H9 (cell line): ENCODE data around the gene RND1. TPM values are rescaled to one million over a fixed set of nuclear protein-coding genes. Genes with fewer than 3 reads are reported as not detected.

Source experiments
- DNase-seq: peaks from one replicate; pipeline ENCODE4 v3.0.0-alpha.2; 2017
- H2AFZ ChIP-seq: one replicate; pipeline ENCODE4 v1.6.1; 2013; ENCODE audit warnings: mild to moderate bottlenecking, low read length, control low read depth, moderate library complexity
- H2AK5ac ChIP-seq: 2 replicates; pipeline ENCODE4 v1.6.1; 2013; ENCODE audit warnings: low read length, control low read depth, mixed read lengths; ENCODE audit not compliant: insufficient read length
- H2BK120ac ChIP-seq: one replicate; pipeline ENCODE4 v1.6.1; 2013; ENCODE audit warnings: low read depth, mild to moderate bottlenecking, low read length, control low read depth, inconsistent platforms; ENCODE audit not compliant: poor library complexity, severe bottlenecking
- H2BK12ac ChIP-seq: 2 replicates; pipeline ENCODE4 v1.6.1; 2013; ENCODE audit warnings: low read length, control low read depth, mixed read lengths, low read depth; ENCODE audit not compliant: insufficient read length
- H2BK15ac ChIP-seq: 2 replicates; pipeline ENCODE4 v1.6.1; 2013; ENCODE audit warnings: low read depth, low read length, control low read depth
- H2BK20ac ChIP-seq: one replicate; pipeline ENCODE4 v1.6.1; 2013; ENCODE audit warnings: low read depth, mild to moderate bottlenecking, low read length, control low read depth, inconsistent platforms; ENCODE audit not compliant: poor library complexity, severe bottlenecking
- H2BK5ac ChIP-seq: 2 replicates; pipeline ENCODE4 v1.6.1; 2013; ENCODE audit warnings: low read length, control low read depth, mixed read lengths; ENCODE audit not compliant: insufficient read length
- H3K14ac ChIP-seq: 2 replicates; pipeline ENCODE4 v1.6.1; 2013; ENCODE audit warnings: low read length, control low read depth; ENCODE audit not compliant: insufficient read depth
- H3K18ac ChIP-seq: 2 replicates; pipeline ENCODE4 v1.6.1; 2013; ENCODE audit warnings: low read depth, mild to moderate bottlenecking, mixed read lengths, low read length, control low read depth; ENCODE audit not compliant: insufficient read length
- H3K23ac ChIP-seq: 2 replicates; pipeline ENCODE4 v1.6.1; 2013; ENCODE audit warnings: low read length, control low read depth, mixed read lengths, low read depth; ENCODE audit not compliant: insufficient read length
- H3K23me2 ChIP-seq: 2 replicates; pipeline ENCODE4 v1.6.1; 2013; ENCODE audit warnings: low read depth, mild to moderate bottlenecking, mixed read lengths, low read length, control low read depth; ENCODE audit not compliant: insufficient read length, poor library complexity, severe bottlenecking
- H3K27ac ChIP-seq: 2 replicates; pipeline ENCODE4 v1.5.1; 2013; ENCODE audit warnings: low read length, control low read depth, mixed read lengths, low read depth; ENCODE audit not compliant: insufficient read length
- H3K27me3 ChIP-seq: 2 replicates; pipeline ENCODE4 v1.6.1; 2013; ENCODE audit warnings: low read length, control low read depth, inconsistent platforms; ENCODE audit not compliant: insufficient read depth
- H3K4ac ChIP-seq: 2 replicates; pipeline ENCODE4 v1.6.1; 2013; ENCODE audit warnings: low read depth, mild to moderate bottlenecking, control low read depth, inconsistent platforms, low read length, moderate library complexity
- H3K4me1 ChIP-seq: 2 replicates; pipeline ENCODE4 v1.6.1; 2013; ENCODE audit warnings: low read length, control low read depth, inconsistent platforms; ENCODE audit not compliant: insufficient read depth
- H3K4me2 ChIP-seq: 2 replicates; pipeline ENCODE4 v1.6.1; 2013; ENCODE audit warnings: low read length, control low read depth, mixed read lengths; ENCODE audit not compliant: insufficient read length, insufficient read depth
- H3K56ac ChIP-seq: 2 replicates; pipeline ENCODE4 v1.6.1; 2013; ENCODE audit warnings: low read depth, mild to moderate bottlenecking, mixed read lengths, low read length, control low read depth; ENCODE audit not compliant: insufficient read length
- H3K79me1 ChIP-seq: 2 replicates; pipeline ENCODE4 v1.6.1; 2013; ENCODE audit warnings: low read depth, mild to moderate bottlenecking, moderate library complexity, low read length, control low read depth, inconsistent platforms; ENCODE audit not compliant: insufficient read depth, poor library complexity, severe bottlenecking
- H3K79me2 ChIP-seq: 2 replicates; pipeline ENCODE4 v1.6.1; 2013; ENCODE audit warnings: low read length, control low read depth, inconsistent platforms; ENCODE audit not compliant: insufficient read depth
- H3K9ac ChIP-seq: 2 replicates; pipeline ENCODE4 v1.6.1; 2013; ENCODE audit warnings: low read length, control low read depth, mixed read lengths; ENCODE audit not compliant: insufficient read length; ENCODE audit errors: extremely low read depth
- H3K9me3 ChIP-seq: one replicate; pipeline ENCODE4 v1.6.1; 2013; ENCODE audit warnings: low read depth, low read length, inconsistent platforms; ENCODE audit not compliant: control insufficient read depth
- H3T11ph ChIP-seq: one replicate; pipeline ENCODE4 v1.6.1; 2013; ENCODE audit warnings: mild to moderate bottlenecking, low read length, control low read depth, inconsistent platforms
- H4K20me1 ChIP-seq: one replicate; pipeline ENCODE4 v1.6.1; 2013; ENCODE audit not compliant: control insufficient read depth, insufficient read length, insufficient read depth
- H4K5ac ChIP-seq: 2 replicates; pipeline ENCODE4 v1.6.1; 2013; ENCODE audit warnings: low read depth, mild to moderate bottlenecking, mixed read lengths, low read length, control low read depth; ENCODE audit not compliant: insufficient read length
- H4K8ac ChIP-seq: replicated peaks from 2 replicates; pipeline ENCODE4 v1.6.1; 2013; ENCODE audit warnings: low read length, control low read depth, mixed read lengths, low read depth; ENCODE audit not compliant: insufficient read length
- H4K91ac ChIP-seq: 2 replicates; pipeline ENCODE4 v1.6.1; 2013; ENCODE audit warnings: low read depth, mild to moderate bottlenecking, moderate library complexity, mixed read lengths, low read length, control low read depth; ENCODE audit not compliant: insufficient read length
- H3K27ac Mint-ChIP-seq, 3 experiments: 2 replicates in 2 of 3; 3 replicates in 1 of 3; pipeline ENCODE4 v1.8.0; 2020 to 2021; ENCODE audit warnings: mixed read lengths in 3 of 3, mild to moderate bottlenecking in 1 of 3, moderate library complexity in 1 of 3
- H3K27me3 Mint-ChIP-seq: 2 replicates; pipeline ENCODE4 v1.8.0; 2021; ENCODE audit warnings: low read depth, mild to moderate bottlenecking, moderate library complexity, mixed read lengths
- H3K36me3 Mint-ChIP-seq, 3 experiments: 2 replicates in 2 of 3; 3 replicates in 1 of 3; pipeline ENCODE4 v1.8.0; 2020 to 2021; ENCODE audit warnings: low read depth in 3 of 3, mixed read lengths in 3 of 3; ENCODE audit not compliant: insufficient read depth in 1 of 3
- H3K4me1 Mint-ChIP-seq, 2 experiments: 2 replicates each; pipeline ENCODE4 v1.8.0; 2020; ENCODE audit warnings: mixed read lengths in 2 of 2
- H3K4me3 Mint-ChIP-seq, 2 experiments: 2 replicates in 1 of 2; 3 replicates in 1 of 2; pipeline ENCODE4 v1.8.0; 2020 to 2021; ENCODE audit warnings: mild to moderate bottlenecking in 2 of 2, mixed read lengths in 2 of 2, moderate library complexity in 1 of 2
- H3K9me3 Mint-ChIP-seq, 2 experiments: 2 replicates in 1 of 2; 3 replicates in 1 of 2; pipeline ENCODE4 v1.8.0; 2020; ENCODE audit warnings: mild to moderate bottlenecking in 2 of 2, mixed read lengths in 2 of 2, moderate library complexity in 1 of 2
- CTCF ChIP-seq: fragments of 200-600 bp; sonication (generic); conservative IDR thresholded peaks from 3 replicates; pipeline ENCODE4 v1.8.0; 2021; ENCODE audit warnings: antibody characterized with exemption, mild to moderate bottlenecking
- WGBS: extraction: QIAGEN DNeasy Blood & Tissue Kit; methylation state at CpG from one replicate; pipeline ENCODE4 v1.1.7; 2013; ENCODE audit warnings: missing lambda C conversion rate, low lambda C conversion rate, mixed read lengths; ENCODE audit not compliant: insufficient read length; ENCODE audit errors: extremely low coverage; 5-methylcytosine and 5-hydroxymethylcytosine counted together
- total RNA-seq: library from RNA; stranded (reverse); gene quantifications from 2 replicates; pipeline ENCODE4 v1.2.1, GENCODE V29; 2021

The RND1 gene
- total RNA-seq, 1 experiment from 2014 or later: 9.7 TPM

GRCh38 chr12:48823281-48823680, 42.4 kb downstream of the RND1 start:
- H3K18ac ChIP-seq: no peak overlapping the region
- H3K4me1 ChIP-seq: no peaks in the 10 kb centered on the region
- no peak overlapping the region for H3K14ac ChIP-seq
- H3K9me3 ChIP-seq: no peaks in the 10 kb centered on the region
- no peak overlapping the region for H2BK120ac ChIP-seq
- no peaks in the 10 kb centered on the region for H3K9me3 Mint-ChIP-seq
- no peak overlapping the region for H3K4ac ChIP-seq
- H3K56ac ChIP-seq: no peak overlapping the region
- DNase-seq: no peak
- no peaks in the 10 kb centered on the region for H4K20me1 ChIP-seq
- H2BK12ac ChIP-seq: no peak overlapping the region
- no peak overlapping the region for H3K4me2 ChIP-seq
- no peaks in the 10 kb centered on the region for H3K79me1 ChIP-seq
- TF ChIP-seq CTCF: no peak
- no CpG with 5 or more reads among the region's 11 CpGs for WGBS
- no peak overlapping the region for H2AFZ ChIP-seq
- peaks cover 4% of the 10 kb centered on the region for H3K23me2 ChIP-seq
- H3K27me3 Mint-ChIP-seq: peaks cover 10% of the 10 kb centered on the region
- H4K8ac ChIP-seq: no peak overlapping the region
- no peak overlapping the region for H2AK5ac ChIP-seq
- H4K5ac ChIP-seq: no peak overlapping the region
- peak overlapping the region in 1 of 2 experiments; percentile 40; a peak in 1 of 5 replicates for H3K4me3 Mint-ChIP-seq
- H3K23ac ChIP-seq: no peak overlapping the region
- H3K27ac ChIP-seq: no peak overlapping the region
- peaks cover 2 to 46% (median 23%) of the 10 kb centered on the region in 3 experiments; a peak in 5 of 7 replicates for H3K36me3 Mint-ChIP-seq
- no peak overlapping the region for H4K91ac ChIP-seq
- no peak overlapping the region for H3T11ph ChIP-seq
- no peaks in the 10 kb centered on the region; the same call in 1 of the 2 replicates for H3K27me3 ChIP-seq
- no peak overlapping the region for H2BK5ac ChIP-seq
- no peak overlapping the region for H2BK15ac ChIP-seq
- H2BK20ac ChIP-seq: no peak overlapping the region
- no peak overlapping the region for H3K9ac ChIP-seq
- H3K79me2 ChIP-seq: no peaks in the 10 kb centered on the region
- no peak overlapping the region for H3K27ac Mint-ChIP-seq
- peaks cover 32 to 42% of the 10 kb centered on the region in 2 experiments for H3K4me1 Mint-ChIP-seq
